Cardiac fibroblast (primary cell): ENCODE data around the gene SEPTIN5.
A peak's percentile ranks its signal among the peaks of the same experiment; 100 is the strongest.

Experiments used
- DNase-seq, 2 donors: peaks; one replicate each; pipeline versions ENCODE4 v3.0.0 to v3.0.0-alpha.2; 2010; ENCODE audit warnings: low read depth in 2 of 2
- H3K4me3 ChIP-seq, 2 donors: replicated peaks in 1 of 2; 1 replicate in 1 of 2; 2 replicates in 1 of 2; pipeline ENCODE4 v1.5.1; 2011; ENCODE audit warnings: low read depth in 2 of 2, low read length in 2 of 2, mild to moderate bottlenecking in 2 of 2, moderate library complexity in 1 of 2
- TF ChIP-seq, protein P1 (sequence below): IDR thresholded peaks from one replicate; pipeline ENCODE4 v1.5.1; 2011; ENCODE audit warnings: low read depth, mild to moderate bottlenecking, low read length, inconsistent platforms

The SEPTIN5 gene

GRCh38 chr22:19714312-19715187 is at the start of gene SEPTIN5:
Gene SEPTIN5 (plus strand): TSS chr22:19714503. CDS start chr22:19714589, 86 bp downstream.
- TF ChIP-seq, protein P1, sequence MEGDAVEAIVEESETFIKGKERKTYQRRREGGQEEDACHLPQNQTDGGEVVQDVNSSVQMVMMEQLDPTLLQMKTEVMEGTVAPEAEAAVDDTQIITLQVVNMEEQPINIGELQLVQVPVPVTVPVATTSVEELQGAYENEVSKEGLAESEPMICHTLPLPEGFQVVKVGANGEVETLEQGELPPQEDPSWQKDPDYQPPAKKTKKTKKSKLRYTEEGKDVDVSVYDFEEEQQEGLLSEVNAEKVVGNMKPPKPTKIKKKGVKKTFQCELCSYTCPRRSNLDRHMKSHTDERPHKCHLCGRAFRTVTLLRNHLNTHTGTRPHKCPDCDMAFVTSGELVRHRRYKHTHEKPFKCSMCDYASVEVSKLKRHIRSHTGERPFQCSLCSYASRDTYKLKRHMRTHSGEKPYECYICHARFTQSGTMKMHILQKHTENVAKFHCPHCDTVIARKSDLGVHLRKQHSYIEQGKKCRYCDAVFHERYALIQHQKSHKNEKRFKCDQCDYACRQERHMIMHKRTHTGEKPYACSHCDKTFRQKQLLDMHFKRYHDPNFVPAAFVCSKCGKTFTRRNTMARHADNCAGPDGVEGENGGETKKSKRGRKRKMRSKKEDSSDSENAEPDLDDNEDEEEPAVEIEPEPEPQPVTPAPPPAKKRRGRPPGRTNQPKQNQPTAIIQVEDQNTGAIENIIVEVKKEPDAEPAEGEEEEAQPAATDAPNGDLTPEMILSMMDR = no peak
- no peak for DNase-seq
- H3K4me3 ChIP-seq = peak within 1 kb of the TSS; percentile 51 to 62

GRCh38 chr22:19664951-19665783 is 49.1 kb upstream of the SEPTIN5 start:
- no peak for DNase-seq
- TF ChIP-seq, protein P1 = no peak
- H3K4me3 ChIP-seq = no peak overlapping the region

GRCh38 chr22:19665784-19666672 is 48.3 kb upstream of the SEPTIN5 start:
- TF ChIP-seq, protein P1 = no peak
- H3K4me3 ChIP-seq = peak overlapping the region in 1 of 2 donors; percentile 18
- no peak for DNase-seq

DNA sequence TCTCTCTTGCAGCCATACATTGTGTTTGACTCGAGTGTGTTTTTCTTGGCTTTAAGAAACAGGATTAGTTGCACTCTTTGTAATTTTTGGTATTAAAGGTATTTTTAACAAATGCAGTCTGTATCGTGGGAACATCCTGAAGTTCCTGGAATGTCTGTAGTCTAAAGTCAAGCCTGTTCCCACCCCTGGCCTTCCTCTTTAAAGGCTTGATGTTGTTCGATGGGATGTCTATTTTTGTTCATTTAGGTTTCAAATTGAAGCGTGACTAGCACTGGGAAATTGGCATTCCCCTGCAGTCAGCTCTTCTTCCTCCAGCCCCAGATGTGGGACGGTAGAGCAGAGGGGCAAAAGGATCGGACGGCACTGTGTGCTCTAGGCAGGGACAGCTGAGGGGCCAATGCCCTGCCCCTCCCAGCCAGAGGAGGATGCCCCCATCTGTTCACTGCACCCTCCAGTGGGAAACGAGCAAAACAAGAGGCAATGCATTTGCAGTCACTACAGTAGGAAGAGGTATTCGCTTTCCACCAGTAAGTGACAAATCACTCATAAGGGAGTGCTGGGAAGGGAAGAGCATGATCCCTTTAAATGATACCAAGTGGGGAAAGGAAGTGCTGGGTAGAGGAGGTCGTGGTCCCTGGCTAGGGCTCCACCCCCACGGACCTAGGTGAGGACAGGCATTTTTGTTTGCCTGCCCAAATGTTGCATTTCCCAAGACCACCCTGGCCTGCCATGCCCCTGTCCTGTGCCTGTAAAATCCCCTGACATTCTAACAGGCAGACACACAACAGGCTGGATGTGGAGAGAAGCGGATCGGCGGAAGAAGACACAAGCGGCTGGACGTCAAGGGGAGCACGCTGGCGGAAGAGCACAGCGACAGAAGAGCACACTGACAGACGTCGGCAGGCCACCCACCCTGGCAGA is 47.4 kb upstream of the SEPTIN5 start:
- DNase-seq = peak; percentile 57 to 88
- TF ChIP-seq, protein P1 = no peak
- no peak overlapping the region for H3K4me3 ChIP-seq

DNA sequence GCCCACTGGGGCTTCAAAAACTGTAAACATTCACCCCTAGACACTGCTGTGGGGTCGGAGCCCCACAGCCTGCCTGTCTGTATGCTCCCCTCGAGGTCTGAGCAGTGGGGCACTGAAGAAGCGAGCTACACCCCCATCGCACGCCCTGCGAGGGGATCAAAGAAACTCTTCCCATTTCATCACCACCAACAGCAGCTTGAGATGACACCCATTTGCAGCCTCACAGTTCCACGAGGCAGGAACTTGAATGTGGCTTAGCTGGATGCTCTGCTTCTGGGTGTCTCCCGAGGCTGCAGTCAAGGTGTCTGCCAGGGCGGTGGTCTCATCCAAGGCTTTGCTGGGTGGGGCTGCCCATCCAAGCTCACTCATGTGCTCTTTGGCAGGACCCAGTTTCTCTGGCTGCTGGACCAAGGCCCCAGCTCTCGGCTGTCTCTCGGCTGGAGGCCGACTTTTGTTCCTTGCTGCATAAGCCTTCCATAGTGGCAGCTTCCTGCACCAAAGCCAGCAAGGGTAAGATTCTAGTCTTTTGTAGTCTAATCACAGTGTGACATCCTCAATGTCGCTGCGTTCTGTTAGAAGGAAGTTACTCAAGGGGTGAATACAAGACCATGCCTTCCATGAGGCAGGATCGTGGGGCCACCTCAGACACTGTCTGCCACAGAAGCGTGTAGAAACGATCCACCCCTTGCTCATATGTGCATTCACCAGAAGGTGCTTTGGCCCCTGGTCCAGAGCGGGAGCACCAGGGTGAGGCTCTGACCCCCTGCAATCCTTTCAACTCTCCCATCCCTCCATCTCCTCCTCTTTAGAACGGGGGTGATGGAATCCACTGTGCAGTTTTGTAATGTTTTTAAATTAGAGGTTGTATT is 46.2 kb upstream of the SEPTIN5 start:
- H3K4me3 ChIP-seq = no peak overlapping the region
- DNase-seq = no peak
- TF ChIP-seq, protein P1 = no peak
